ENCODE results near the gene CLCN7.

CLCN7 gene

DNA sequence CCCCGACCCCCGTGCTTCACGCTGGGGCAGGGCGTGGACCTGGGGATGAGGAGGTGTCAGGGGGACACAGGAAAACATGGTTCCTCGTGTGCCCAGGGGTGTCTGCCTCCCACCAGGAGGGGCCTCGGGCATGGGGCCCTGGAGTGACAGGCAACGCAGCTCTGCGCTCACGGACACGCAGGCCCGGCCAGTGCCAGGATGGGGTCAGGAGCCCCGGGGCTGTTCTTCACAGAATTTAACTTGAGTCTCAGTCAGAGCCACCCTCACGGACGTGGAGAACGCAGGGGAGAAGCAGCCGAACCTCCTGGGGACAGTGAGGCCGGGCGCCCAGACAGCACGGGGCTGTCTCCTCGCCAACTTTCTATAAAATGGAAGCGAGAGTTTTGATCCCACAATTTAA is 77.0 kb downstream of the CLCN7 start:
- DNase-seq: no peak

DNA sequence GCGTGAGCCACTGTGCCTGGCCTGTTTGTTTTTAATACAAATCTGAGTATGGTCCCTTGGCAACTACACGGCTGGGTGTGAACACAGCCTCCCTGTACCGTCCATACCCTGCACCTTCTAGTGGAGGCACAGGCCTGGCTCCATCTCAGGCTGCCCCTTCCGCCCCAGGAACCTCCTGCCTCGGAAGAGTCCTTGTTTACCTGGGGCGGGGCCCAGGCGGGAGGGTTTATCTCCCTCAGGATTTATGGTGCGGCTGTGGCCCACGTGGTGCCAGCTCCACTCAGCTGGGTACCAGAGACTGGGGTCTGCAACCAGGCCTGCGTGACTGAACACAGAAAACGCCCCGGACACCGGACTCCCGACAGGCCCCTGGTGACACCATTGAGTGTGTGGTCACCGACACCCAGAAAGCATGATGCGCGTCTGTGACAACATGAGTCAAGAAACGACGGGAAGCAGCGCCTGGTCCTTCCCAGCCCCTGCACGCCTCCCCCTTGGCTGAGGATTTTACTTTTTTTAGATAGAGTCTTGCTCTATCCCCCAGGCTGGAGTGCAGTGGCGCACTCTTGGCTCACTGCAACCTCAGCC is 79.3 kb downstream of the CLCN7 start:
- no peak for DNase-seq

Measured in NCI-H2107 (cell line).